NCI-H82 treated with DMSO at 0.1 percent for 48 hours (cell line): ENCODE data around the gene PCDHB7.
"Not testable (repeated sequence)": the region's sequence is repeated elsewhere in the genome, so short reads cannot be mapped to it uniquely, and the experiment has no call there.

ENCODE experiments used
- DNase-seq: peaks from one replicate; lab custom pipeline; 2025; ENCODE audit not compliant: unreplicated experiment; lab: John Stamatoyannopoulos, UW

The PCDHB7 gene

GRCh38 chr5:141223112-141223783, 50.8 kb downstream of the PCDHB7 start, which contains the start of gene PCDHB14:
Gene PCDHB14 (plus strand): TSS chr5:141223343. CDS start chr5:141223506, 163 bp downstream.
- DNase-seq, result no peak

- DNase-seq, result not testable (repeated sequence)
Observed at GRCh38 chr5:141224844-141225243, 52.4 kb downstream of the PCDHB7 start.

GRCh38 chr5:141225421-141225820, 53.0 kb downstream of the PCDHB7 start:
- not testable (repeated sequence) for DNase-seq
